ENCODE data around the gene ZFYVE1. TPM values are rescaled to one million over a fixed set of nuclear protein-coding genes. Genes with fewer than 3 reads are reported as not detected.
"Not testable (repeated sequence)": the region's sequence is repeated elsewhere in the genome, so short reads cannot be mapped to it uniquely, and the experiment has no call there.

Gene ZFYVE1
- total and polyA plus RNA-seq, 7 donors = 5.3 to 17.9 (median 17.4) TPM

GRCh38 chr14:73047808-73048207 lies 20.9 kb upstream of the ZFYVE1 start:
- TF ChIP-seq, protein P1, sequence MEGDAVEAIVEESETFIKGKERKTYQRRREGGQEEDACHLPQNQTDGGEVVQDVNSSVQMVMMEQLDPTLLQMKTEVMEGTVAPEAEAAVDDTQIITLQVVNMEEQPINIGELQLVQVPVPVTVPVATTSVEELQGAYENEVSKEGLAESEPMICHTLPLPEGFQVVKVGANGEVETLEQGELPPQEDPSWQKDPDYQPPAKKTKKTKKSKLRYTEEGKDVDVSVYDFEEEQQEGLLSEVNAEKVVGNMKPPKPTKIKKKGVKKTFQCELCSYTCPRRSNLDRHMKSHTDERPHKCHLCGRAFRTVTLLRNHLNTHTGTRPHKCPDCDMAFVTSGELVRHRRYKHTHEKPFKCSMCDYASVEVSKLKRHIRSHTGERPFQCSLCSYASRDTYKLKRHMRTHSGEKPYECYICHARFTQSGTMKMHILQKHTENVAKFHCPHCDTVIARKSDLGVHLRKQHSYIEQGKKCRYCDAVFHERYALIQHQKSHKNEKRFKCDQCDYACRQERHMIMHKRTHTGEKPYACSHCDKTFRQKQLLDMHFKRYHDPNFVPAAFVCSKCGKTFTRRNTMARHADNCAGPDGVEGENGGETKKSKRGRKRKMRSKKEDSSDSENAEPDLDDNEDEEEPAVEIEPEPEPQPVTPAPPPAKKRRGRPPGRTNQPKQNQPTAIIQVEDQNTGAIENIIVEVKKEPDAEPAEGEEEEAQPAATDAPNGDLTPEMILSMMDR (IDR thresholded peaks at IDR 0.05) = no peak
- intact Hi-C loops (cut with DNase I) = no loop called here
- DNase-seq = no peak
- no peaks in the 10 kb centered on the region for H3K9me3 ChIP-seq
- no peak for ATAC-seq
- 94 to 100% (median 95%) methylated on average over 1 of the region's 1 CpG for WGBS, 3 donors
- H3K4me1 ChIP-seq = no peaks in the 10 kb centered on the region
- H3K4me3 ChIP-seq = no peak overlapping the region
- no peak overlapping the region for H3K27ac ChIP-seq
- no peaks in the 10 kb centered on the region for H3K36me3 ChIP-seq (ENCODE audit: insufficient read depth in 1 of 2, low read depth in 1 of 2)
- H3K27me3 ChIP-seq (ENCODE audit: insufficient read depth in 3 of 3, low read length in 2 of 3) = no peaks in the 10 kb centered on the region

- H3K4me1 ChIP-seq; H3K4me3 ChIP-seq; ATAC-seq; H3K36me3 ChIP-seq (ENCODE audit: insufficient read depth in 1 of 2, low read depth in 1 of 2); H3K27me3 ChIP-seq (ENCODE audit: insufficient read depth in 3 of 3, low read length in 2 of 3); DNase-seq; H3K9me3 ChIP-seq; H3K27ac ChIP-seq; intact Hi-C loops (cut with DNase I): not testable (repeated sequence)
- WGBS, 3 donors = 91 to 96% (median 93%) methylated on average over 9 of the region's 9 CpGs
Observed at GRCh38 chr14:73036706-73037450, 10.0 kb upstream of the ZFYVE1 start.

- H3K4me3 ChIP-seq = no peak overlapping the region
- no peak for ATAC-seq
- peaks cover 0 to 13% of the 10 kb centered on the region in 2 donors for H3K36me3 ChIP-seq (ENCODE audit: insufficient read depth in 1 of 2, low read depth in 1 of 2)
- intact Hi-C loops (cut with DNase I) = loop anchor here in 1 of 2 donors (2.0 kb wide), 1 partner anchor 31 kb away; the partner anchor contains the start of gene RBM25
- DNase-seq = no peak
- TF ChIP-seq, protein P1 (IDR thresholded peaks at IDR 0.05) = no peak
- H3K27ac ChIP-seq = no peak overlapping the region
- H3K4me1 ChIP-seq = peaks cover 21% of the 10 kb centered on the region
- no peaks in the 10 kb centered on the region for H3K27me3 ChIP-seq (ENCODE audit: insufficient read depth in 3 of 3, low read length in 2 of 3)
- no peaks in the 10 kb centered on the region for H3K9me3 ChIP-seq
Observed at GRCh38 chr14:73027984-73028383, 1.1 kb upstream of the ZFYVE1 start.

DNA sequence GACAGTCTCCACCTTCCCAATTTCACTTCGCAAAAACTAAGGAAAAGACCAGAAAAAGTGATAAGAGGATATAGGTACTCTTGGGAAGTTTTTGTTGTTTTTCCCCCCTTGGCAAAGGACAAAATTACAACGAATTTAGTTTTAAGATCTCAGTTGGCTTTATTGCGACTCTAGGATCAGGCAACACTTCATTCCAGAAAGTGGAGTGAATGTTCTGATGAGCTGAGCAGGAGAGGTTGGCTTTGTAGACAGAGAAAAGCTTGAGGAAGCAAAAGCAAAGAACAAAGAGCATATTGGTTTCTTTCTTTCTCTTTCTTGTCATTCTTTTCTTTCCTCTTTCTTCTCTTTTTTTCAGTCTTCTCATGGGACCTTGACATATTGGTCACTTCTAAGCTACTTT lies 640 bp upstream of the ZFYVE1 start:
- ATAC-seq = no peak
- peak overlapping the region; percentile 20 for H3K27ac ChIP-seq
- peak overlapping the region; percentile 83 for H3K4me3 ChIP-seq
- no peaks in the 10 kb centered on the region for H3K9me3 ChIP-seq
- peaks cover 24% of the 10 kb centered on the region for H3K4me1 ChIP-seq
- H3K27me3 ChIP-seq (ENCODE audit: insufficient read depth in 3 of 3, low read length in 2 of 3) = no peaks in the 10 kb centered on the region
- DNase-seq = no peak
- TF ChIP-seq, protein P1 (IDR thresholded peaks at IDR 0.05) = no peak
- intact Hi-C loops (cut with DNase I) = loop anchor here in 1 of 2 donors (2.0 kb wide), 1 partner anchor 31 kb away; the partner anchor contains the start of gene RBM25
- 41 to 43% (median 43%) methylated on average over 3 of the region's 3 CpGs for WGBS, 3 donors
- H3K36me3 ChIP-seq (ENCODE audit: insufficient read depth in 1 of 2, low read depth in 1 of 2) = peaks cover 0 to 16% of the 10 kb centered on the region in 2 donors

DNA sequence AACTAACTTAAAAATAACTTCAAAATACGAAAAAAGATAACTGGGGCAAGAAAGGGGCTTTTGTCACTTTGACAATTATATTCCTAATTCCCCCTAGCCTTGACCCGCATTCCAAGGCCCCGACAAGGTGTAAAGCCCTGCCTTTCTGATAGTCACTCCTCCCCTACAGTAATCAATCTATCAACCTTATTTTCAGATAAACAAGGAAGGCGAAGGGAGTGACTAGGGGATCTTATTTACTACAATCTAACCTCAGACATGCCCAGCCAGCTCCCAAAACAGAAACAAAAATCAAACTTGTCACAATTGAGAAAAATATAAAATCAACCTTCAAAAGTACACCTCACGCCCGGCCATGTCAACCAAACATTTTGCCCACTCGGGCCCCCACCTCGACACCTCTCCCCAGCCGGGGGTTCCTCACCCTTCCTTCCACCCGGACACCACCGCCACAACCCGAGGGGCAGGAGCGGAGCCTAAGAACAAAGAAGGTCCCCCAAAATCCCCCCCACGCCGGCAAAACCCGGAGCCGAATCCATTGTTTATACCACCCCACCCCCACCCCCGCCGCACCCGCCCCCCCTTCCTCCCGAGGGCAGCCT lies 562 bp downstream of the ZFYVE1 start:
- Histone ChIP-seq H3K9me3 (no peaks in the 10 kb centered on the region), H3K36me3 (ENCODE audit: insufficient read depth in 1 of 2, low read depth in 1 of 2) (peaks cover 0 to 28% of the 10 kb centered on the region in 2 donors), H3K4me3 (peak overlapping the region; percentile 83), H3K27me3 (ENCODE audit: insufficient read depth in 3 of 3, low read length in 2 of 3) (no peaks in the 10 kb centered on the region), H3K27ac (peak overlapping the region; percentile 86), H3K4me1 (peaks cover 34% of the 10 kb centered on the region)
- intact Hi-C loops (cut with DNase I) = loop anchor here in 1 of 2 donors (2.0 kb wide), 1 partner anchor 32 kb away; the partner anchor contains the start of gene RBM25
- TF ChIP-seq, protein P1 (IDR thresholded peaks at IDR 0.05) = no peak
- 2 to 3% (median 2%) methylated on average over 17 to 21 of the region's 21 CpGs for WGBS, 3 donors
- DNase-seq (no peak), ATAC-seq (peak in 2 of 4 donors; percentile 1 to 4)

Measured in psoas muscle (tissue), 8 donors.